Chondrocyte (in vitro differentiated cells): ENCODE results near the gene SNED1. TPM values are rescaled to one million over a fixed set of nuclear protein-coding genes. Genes with fewer than 3 reads are reported as not detected.
A peak's percentile ranks its signal among the peaks of the same experiment; 100 is the strongest.

Source experiments
- DNase-seq: peaks from one replicate; pipeline ENCODE4 v3.0.0; 2021; ENCODE audit warnings: mixed read lengths, low spot score
- H3K27ac Mint-ChIP-seq: one replicate; pipeline ENCODE4 v1.8.0; 2021; ENCODE audit warnings: mild to moderate bottlenecking, moderate library complexity, mixed read lengths; ENCODE audit not compliant: unreplicated experiment
- H3K27me3 Mint-ChIP-seq: 2 replicates; pipeline ENCODE4 v1.8.0; 2021; ENCODE audit warnings: low read depth, mixed read lengths
- H3K36me3 Mint-ChIP-seq: 2 replicates; pipeline ENCODE4 v1.8.0; 2021; ENCODE audit warnings: low read depth, mixed read lengths
- H3K4me1 Mint-ChIP-seq: 2 replicates; pipeline ENCODE4 v1.8.0; 2021; ENCODE audit warnings: low read depth, mild to moderate bottlenecking, mixed read lengths
- H3K4me3 Mint-ChIP-seq: one replicate; pipeline ENCODE4 v1.8.0; 2021; ENCODE audit warnings: mild to moderate bottlenecking, moderate library complexity, mixed read lengths; ENCODE audit not compliant: unreplicated experiment
- H3K9me3 Mint-ChIP-seq: 2 replicates; pipeline ENCODE4 v1.8.0; 2021; ENCODE audit warnings: low read depth, mixed read lengths
- CTCF ChIP-seq: fragments of 200-600 bp; sonication (generic); IDR thresholded peaks from 2 replicates; pipeline ENCODE4 v1.5.0; 2021; ENCODE audit warnings: antibody characterized with exemption, mild to moderate bottlenecking, moderate library complexity
- total RNA-seq: library from RNA; stranded (reverse); gene quantifications from 3 replicates; pipeline ENCODE4 v1.2.1, GENCODE V29; 2021

Gene SNED1
- total RNA-seq, 1 donor from 2014 or later: 1.9 TPM

GRCh38 chr2:241115361-241115760, 116.9 kb downstream of the SNED1 start:
- H3K27ac Mint-ChIP-seq: no peak overlapping the region
- TF ChIP-seq CTCF: no peak
- H3K9me3 Mint-ChIP-seq: no peaks in the 10 kb centered on the region

GRCh38 chr2:241116606-241117560, 118.5 kb downstream of the SNED1 start:
- Mint-ChIP-seq H3K27ac (no peak overlapping the region), H3K36me3 (peaks cover 8% of the 10 kb centered on the region), H3K27me3 (no peaks in the 10 kb centered on the region), H3K9me3 (peaks cover 10% of the 10 kb centered on the region), H3K4me3 (no peak overlapping the region), H3K4me1 (no peaks in the 10 kb centered on the region)
- TF ChIP-seq CTCF: no peak
- DNase-seq: no peak

More at GRCh38 chr2:241115361-241115760, 116.9 kb downstream of the SNED1 start:
- Mint-ChIP-seq H3K4me3 (no peak overlapping the region), H3K36me3 (peaks cover 1% of the 10 kb centered on the region), H3K4me1 (no peaks in the 10 kb centered on the region), H3K27me3 (no peaks in the 10 kb centered on the region)
- DNase-seq: no peak

GRCh38 chr2:241118737-241119505, 120.5 kb downstream of the SNED1 start:
- no peak for TF ChIP-seq CTCF
- peak; percentile 72 for DNase-seq
- no peaks in the 10 kb centered on the region for H3K27me3 Mint-ChIP-seq
- no peak overlapping the region for H3K4me3 Mint-ChIP-seq
- no peak overlapping the region for H3K27ac Mint-ChIP-seq
- H3K4me1 Mint-ChIP-seq: no peaks in the 10 kb centered on the region
- peaks cover 8% of the 10 kb centered on the region for H3K36me3 Mint-ChIP-seq
- H3K9me3 Mint-ChIP-seq: peaks cover 10% of the 10 kb centered on the region

DNA sequence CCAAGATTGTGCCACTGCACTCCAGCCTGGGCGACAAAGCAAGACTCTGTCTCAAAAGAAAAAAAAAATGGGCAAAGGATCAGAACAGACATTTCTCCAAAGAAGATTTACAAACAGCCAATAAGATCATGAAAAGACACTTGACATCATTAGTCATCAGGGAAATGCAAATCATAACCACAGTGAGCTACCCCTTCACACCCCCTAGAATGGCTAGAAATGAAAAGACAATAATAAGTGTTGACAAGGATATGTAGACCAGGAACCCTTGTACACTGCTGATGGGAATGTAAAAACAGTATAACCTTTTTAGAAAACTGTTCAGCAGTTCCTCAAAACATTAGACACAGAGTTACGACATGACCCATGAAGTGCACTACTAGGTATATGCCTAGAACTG, 122.0 kb downstream of the SNED1 start:
- no peak for DNase-seq
- no peaks in the 10 kb centered on the region for H3K27me3 Mint-ChIP-seq
- H3K9me3 Mint-ChIP-seq: peaks cover 10% of the 10 kb centered on the region
- H3K4me1 Mint-ChIP-seq: no peaks in the 10 kb centered on the region
- peaks cover 8% of the 10 kb centered on the region for H3K36me3 Mint-ChIP-seq
- no peak overlapping the region for H3K4me3 Mint-ChIP-seq
- TF ChIP-seq CTCF: no peak
- H3K27ac Mint-ChIP-seq: no peak overlapping the region

GRCh38 chr2:241121008-241121407, 122.6 kb downstream of the SNED1 start:
- Mint-ChIP-seq H3K4me3 (no peak overlapping the region), H3K4me1 (no peaks in the 10 kb centered on the region), H3K27ac (no peak overlapping the region), H3K27me3 (no peaks in the 10 kb centered on the region), H3K36me3 (peaks cover 8% of the 10 kb centered on the region), H3K9me3 (peaks cover 10% of the 10 kb centered on the region)
- no peak for TF ChIP-seq CTCF
- no peak for DNase-seq
